ENCODE data around the gene DLX5. TPM values are rescaled to one million over a fixed set of nuclear protein-coding genes. Genes with fewer than 3 reads are reported as not detected.

Gene DLX5
- total RNA-seq, 2 experiments from 2014 or later: not detected

DNA sequence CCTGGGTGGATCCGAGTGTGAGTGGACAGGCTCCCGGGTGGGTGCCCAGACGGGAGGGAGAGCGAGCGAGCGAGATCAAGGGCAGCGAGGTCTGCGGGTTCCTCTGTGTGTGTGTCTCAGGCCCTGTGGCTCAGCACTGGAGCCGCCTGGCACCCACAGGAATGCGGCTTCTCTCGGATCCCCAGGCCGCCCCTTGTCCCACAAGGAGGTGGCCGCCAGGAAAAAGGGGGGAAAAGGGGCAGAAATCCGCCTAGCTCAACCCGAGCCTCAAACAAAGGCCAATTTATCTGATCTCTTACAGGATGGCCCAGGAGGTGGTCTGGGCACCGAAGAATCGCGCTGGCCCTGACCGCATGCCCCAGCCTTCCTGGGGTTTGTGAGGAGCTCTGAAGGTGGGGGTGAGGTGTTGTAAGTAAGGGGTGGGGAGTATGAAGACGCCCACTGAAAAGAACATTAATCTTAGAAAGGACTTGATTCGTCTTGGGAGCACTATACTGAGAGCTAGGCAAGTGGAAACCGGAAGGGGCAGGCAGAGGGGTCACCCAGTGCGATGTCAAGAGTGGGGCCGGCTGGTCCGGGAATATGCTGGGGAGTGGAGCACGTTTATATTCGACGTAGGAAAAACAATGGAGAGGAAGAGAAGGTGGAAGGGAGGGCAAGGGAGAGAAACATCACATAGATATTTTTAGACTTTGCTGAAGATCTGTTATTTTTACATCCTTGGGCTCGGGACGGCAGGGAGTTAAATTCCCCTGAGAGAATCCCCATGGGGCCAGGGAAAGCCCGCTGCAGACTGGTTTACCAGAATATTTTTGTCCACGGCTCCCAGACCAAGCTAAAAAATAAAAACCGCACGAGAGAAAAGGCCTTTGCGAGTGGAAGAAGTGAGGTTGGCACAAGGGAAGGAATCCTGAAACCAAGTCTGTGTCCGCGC is 7.2 kb downstream of the DLX5 start:
- Mint-ChIP-seq H3K27me3 (peaks cover 88% of the 10 kb centered on the region), H3K9me3 (no peaks in the 10 kb centered on the region), H3K4me3 (no peak overlapping the region), H3K4me1 (ENCODE audit: low read depth) (peaks cover 27% of the 10 kb centered on the region), H3K27ac (no peak overlapping the region), H3K36me3 (peaks cover 4% of the 10 kb centered on the region)
- POLR2A ChIA-PET: no interaction called here
- no peak for DNase-seq
- intact Hi-C loops (cut with micrococcal nuclease): no loop called here
- CTCF ChIA-PET: interaction anchor here (0.9 to 4.4 kb wide), 2 partner anchors 9 to 942 kb away, joined by 3 to 24 read pairs; no protein-coding TSS in a partner anchor

DNA sequence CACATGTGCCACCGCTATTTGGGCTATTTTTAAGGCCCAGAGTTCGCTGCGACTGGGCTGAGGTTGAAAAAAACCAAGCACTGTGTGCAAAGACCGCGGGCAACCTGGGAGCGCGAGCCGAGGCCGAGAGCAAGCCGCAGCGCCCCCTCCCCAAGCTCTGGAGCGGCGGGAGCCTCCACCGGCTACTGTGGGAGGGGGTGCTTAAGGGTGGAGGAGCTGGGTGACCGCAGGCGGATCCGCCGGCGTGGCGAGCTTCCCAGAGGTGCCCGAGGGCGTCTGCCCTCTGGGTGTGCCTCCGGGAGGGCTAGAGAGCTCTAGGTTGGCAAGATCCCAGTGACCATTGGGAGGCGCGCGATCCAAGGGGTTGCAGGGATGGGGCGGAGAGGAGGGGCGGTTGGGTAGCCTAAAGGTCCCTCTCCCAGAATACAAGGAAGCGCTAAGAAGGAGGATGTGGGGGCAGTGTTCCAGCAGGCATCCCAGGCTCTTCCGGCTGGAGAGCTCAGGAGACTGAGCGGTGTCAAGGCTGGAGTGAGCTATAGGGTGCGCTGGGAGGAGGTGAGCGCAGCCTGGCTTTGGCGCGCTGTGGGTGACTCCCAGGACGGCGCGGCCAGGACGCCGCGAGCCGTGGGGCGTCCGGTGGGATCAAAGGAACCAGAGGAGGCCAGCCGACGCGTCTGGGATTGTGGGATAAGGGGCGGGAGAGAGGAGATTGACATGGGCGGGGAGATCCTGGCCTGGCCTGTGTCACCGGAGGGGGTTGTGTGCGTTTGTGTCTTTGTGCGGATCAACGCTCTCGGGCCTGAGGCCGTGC is 8.0 kb downstream of the DLX5 start:
- peaks cover 89% of the 10 kb centered on the region for H3K27me3 Mint-ChIP-seq
- POLR2A ChIA-PET: no interaction called here
- no peaks in the 10 kb centered on the region for H3K9me3 Mint-ChIP-seq
- DNase-seq: no peak
- no peak overlapping the region for H3K27ac Mint-ChIP-seq
- peaks cover 8% of the 10 kb centered on the region for H3K36me3 Mint-ChIP-seq
- intact Hi-C loops (cut with micrococcal nuclease): loop anchor here (1.0 kb wide), 1 partner anchor 11 kb away; the partner anchor contains the start of gene DLX6
- H3K4me1 Mint-ChIP-seq (ENCODE audit: low read depth): peaks cover 20% of the 10 kb centered on the region
- CTCF ChIA-PET: interaction anchor here (0.9 to 4.4 kb wide), 2 partner anchors 10 to 941 kb away, joined by 3 to 24 read pairs; no protein-coding TSS in a partner anchor
- no peak overlapping the region for H3K4me3 Mint-ChIP-seq

DNA sequence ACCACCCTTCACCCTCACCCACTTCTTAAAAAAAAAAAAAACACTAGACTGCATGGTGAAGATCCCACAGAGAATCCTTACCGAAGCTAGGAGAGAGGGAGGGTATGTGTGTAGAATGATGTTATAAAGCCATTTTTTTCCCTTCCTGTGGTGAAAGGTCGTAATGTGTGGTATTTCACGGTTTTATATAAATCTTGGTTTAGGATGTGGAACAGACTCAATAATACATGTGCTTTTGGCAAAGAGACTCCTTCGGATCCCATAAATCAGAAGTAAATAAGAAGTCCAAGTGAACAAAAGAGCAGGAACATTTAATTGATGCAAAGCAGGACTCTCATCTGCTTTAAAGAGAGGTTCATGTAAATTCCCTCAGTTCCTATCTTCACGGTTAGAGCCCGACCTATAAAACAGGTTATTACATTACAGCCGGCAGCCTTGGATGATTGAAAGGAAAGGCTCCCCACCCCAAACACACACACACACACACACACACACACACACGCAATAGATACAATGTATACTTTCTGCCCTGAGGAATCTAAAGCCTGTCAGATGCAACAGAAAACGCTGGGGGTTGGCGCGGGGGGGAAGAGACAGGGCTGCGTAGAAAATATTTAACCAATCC is 8.8 kb downstream of the DLX5 start:
- DNase-seq: no peak
- CTCF ChIA-PET: interaction anchor here (4.4 kb wide), 1 partner anchor 11 kb away, joined by 24 read pairs; no protein-coding TSS in a partner anchor
- Mint-ChIP-seq H3K4me3 (no peak overlapping the region), H3K36me3 (peaks cover 8% of the 10 kb centered on the region), H3K27me3 (peaks cover 92% of the 10 kb centered on the region), H3K27ac (no peak overlapping the region), H3K9me3 (no peaks in the 10 kb centered on the region), H3K4me1 (ENCODE audit: low read depth) (peaks cover 17% of the 10 kb centered on the region)
- POLR2A ChIA-PET: no interaction called here
- intact Hi-C loops (cut with micrococcal nuclease): loop anchor here (1.0 kb wide), 1 partner anchor 11 kb away; the partner anchor contains the start of gene DLX6

DNA sequence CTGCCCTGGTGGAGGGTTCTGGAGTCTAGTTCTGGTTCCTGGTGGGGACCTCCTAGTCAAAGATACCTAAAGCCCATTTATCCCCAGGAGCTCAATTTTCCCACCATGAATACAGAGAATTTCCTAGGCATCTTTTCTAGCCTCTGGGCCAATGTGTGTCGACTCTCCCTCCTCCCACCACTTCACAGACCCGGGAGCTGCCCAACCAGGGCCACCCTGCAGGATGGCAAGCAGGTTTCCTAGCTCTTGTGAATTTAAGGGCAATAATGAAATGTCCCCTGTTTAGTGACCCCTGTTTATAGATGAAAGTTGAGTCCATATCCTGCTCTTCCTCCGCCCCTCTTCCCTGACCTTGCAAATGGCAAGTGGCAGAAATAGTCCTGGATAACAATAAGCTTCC is 9.4 kb downstream of the DLX5 start:
- Mint-ChIP-seq H3K27me3 (peaks cover 90% of the 10 kb centered on the region), H3K4me1 (ENCODE audit: low read depth) (peaks cover 12% of the 10 kb centered on the region), H3K4me3 (no peak overlapping the region), H3K27ac (no peak overlapping the region), H3K9me3 (no peaks in the 10 kb centered on the region), H3K36me3 (peaks cover 8% of the 10 kb centered on the region)
- CTCF ChIA-PET: interaction anchor here (4.4 kb wide), 1 partner anchor 12 kb away, joined by 24 read pairs; no protein-coding TSS in a partner anchor
- intact Hi-C loops (cut with micrococcal nuclease): no loop called here
- POLR2A ChIA-PET: no interaction called here
- DNase-seq: no peak

DNA sequence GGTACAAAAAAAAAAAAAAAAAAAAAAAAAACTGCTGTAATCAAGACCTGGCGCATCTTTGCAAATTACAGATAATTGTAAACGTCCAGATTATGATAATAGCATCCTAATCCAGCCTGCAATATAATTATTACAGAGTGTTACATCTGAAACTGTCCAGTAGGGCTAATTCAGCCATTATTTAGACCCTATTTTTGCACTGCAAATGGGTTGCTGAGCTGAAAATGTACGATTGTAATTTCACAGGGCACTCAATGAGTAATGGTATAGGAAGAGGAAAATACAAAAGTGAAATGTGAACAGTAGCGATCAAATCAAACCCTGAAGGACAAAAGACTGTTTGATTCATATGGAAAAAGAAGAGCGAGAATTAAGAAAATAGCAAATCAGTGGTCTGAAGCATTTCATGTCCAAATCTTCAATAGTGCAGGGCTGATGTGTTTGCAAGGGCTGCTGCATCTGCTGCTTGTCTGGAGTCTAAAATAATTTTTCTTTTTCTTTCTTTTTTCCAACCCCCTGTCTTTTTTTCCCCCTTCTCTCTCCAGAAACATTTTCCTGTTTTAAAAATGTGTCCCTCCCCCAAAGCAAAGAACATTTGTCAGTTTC is 10.4 kb downstream of the DLX5 start:
- Mint-ChIP-seq H3K9me3 (no peaks in the 10 kb centered on the region), H3K36me3 (peaks cover 8% of the 10 kb centered on the region), H3K27ac (no peak overlapping the region), H3K4me1 (ENCODE audit: low read depth) (peaks cover 12% of the 10 kb centered on the region), H3K4me3 (no peak overlapping the region), H3K27me3 (peaks cover 92% of the 10 kb centered on the region)
- intact Hi-C loops (cut with micrococcal nuclease): no loop called here
- no peak for DNase-seq
- ChIA-PET POLR2A (interaction anchor here (1.1 kb wide), 1 partner anchor 10 kb away, joined by 3 read pairs; the partner anchor contains the start of gene DLX5), CTCF (interaction anchor here (1.4 to 4.4 kb wide), 2 partner anchors 10 to 13 kb away, joined by 4 to 24 read pairs; no protein-coding TSS in a partner anchor)

DNA sequence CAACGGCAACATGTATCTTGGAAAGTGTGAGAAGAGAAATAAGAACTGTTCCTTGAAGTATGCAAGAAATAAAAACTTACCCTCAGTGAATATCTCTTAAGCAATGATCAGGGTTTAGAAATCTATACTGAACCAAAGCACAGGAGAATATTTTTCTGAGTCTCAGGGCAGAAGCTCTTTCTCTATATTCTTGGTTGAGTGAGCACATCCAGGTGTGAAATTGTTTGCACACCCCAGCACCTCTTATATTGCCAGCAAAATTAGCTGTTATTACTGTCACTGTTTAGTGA is 10.8 kb downstream of the DLX5 start:
- no peaks in the 10 kb centered on the region for H3K9me3 Mint-ChIP-seq
- H3K36me3 Mint-ChIP-seq: peaks cover 8% of the 10 kb centered on the region
- DNase-seq: no peak
- H3K27me3 Mint-ChIP-seq: peaks cover 89% of the 10 kb centered on the region
- POLR2A ChIA-PET: interaction anchor here (1.1 kb wide), 1 partner anchor 10 kb away, joined by 3 read pairs; the partner anchor contains the start of gene DLX5
- intact Hi-C loops (cut with micrococcal nuclease): no loop called here
- no peak overlapping the region for H3K4me3 Mint-ChIP-seq
- H3K27ac Mint-ChIP-seq: no peak overlapping the region
- peaks cover 12% of the 10 kb centered on the region for H3K4me1 Mint-ChIP-seq (ENCODE audit: low read depth)
- CTCF ChIA-PET: interaction anchor here (1.4 to 4.4 kb wide), 2 partner anchors 10 to 13 kb away, joined by 4 to 24 read pairs; no protein-coding TSS in a partner anchor

DNA sequence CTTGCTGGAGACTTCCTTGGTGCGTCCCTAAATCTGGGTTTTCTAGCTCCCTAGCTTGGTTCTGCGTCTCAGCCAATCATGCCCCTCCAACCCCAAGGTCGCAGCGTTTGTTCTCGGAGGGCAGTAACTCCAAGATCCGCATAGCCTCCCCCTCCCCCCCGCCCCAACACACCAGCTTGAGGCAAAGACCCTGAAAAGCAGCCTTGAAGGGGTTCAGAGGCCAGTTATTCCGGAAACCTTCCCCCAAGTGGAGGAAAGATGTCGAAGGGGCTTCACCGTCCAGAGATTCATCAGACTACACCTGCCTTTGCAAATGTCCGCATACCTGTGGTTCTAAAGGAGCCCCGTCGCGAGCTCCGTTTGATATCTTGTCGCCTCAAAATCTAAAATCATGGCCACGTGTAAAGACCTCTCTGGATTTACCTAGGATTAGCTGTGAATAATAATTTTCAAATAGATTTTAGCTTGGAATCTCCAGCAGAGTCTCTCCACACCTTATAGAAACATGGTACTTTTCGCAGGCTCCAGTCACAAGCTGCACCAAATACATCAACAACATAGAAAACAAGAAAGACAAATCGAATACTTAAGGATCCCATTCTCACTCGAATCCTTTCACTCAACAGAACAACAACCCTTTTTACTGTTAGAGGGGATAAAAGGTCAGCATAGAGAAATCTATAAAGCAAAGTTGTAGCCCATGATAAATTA is 11.3 kb downstream of the DLX5 start:
- peaks cover 8% of the 10 kb centered on the region for H3K36me3 Mint-ChIP-seq
- no peak for DNase-seq
- no peak overlapping the region for H3K27ac Mint-ChIP-seq
- intact Hi-C loops (cut with micrococcal nuclease): no loop called here
- ChIA-PET CTCF (interaction anchor here (1.4 kb wide), 1 partner anchor 11 kb away, joined by 4 read pairs; no protein-coding TSS in a partner anchor), POLR2A (interaction anchor here (1.1 kb wide), 1 partner anchor 11 kb away, joined by 3 read pairs; the partner anchor contains the start of gene DLX5)
- peaks cover 90% of the 10 kb centered on the region for H3K27me3 Mint-ChIP-seq
- H3K4me1 Mint-ChIP-seq (ENCODE audit: low read depth): peaks cover 12% of the 10 kb centered on the region
- no peak overlapping the region for H3K4me3 Mint-ChIP-seq
- no peaks in the 10 kb centered on the region for H3K9me3 Mint-ChIP-seq

DNA sequence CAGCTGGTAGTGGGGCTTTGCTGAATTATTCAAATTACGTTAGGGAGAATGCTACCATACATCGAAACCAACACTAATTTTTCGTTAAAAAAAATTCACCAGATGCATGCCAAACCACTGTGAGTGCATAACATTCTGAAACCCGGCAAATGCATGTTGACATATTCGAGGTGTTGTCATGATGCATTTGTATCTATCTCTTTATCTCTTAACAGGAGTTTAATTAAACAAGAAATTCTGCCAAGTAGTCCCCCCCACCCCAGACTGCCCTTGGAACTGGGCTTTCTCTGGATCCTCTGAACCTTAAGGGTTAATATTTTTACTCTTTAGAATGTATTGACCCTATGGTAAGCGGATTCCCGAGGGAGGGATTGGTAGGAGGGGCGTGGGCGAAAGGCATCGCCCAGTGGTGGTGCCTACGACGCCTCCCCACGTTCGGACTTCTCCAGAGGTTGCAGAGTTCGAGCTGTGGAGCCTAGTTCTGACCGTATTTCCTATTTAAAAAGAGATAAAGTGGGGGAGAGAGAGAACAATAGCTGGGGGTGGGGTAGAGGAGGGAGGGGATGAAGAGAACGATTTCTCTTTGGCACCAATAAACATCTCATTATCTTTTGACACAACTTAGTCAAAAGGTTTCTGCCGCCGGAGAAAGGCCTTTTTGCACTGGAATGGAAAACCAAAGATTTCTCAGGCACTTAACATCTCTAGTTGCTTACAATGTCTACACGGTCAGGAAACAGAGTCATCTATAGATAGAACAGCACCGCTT is 12.1 kb downstream of the DLX5 start:
- H3K9me3 Mint-ChIP-seq: no peaks in the 10 kb centered on the region
- peaks cover 90% of the 10 kb centered on the region for H3K27me3 Mint-ChIP-seq
- peaks cover 8% of the 10 kb centered on the region for H3K36me3 Mint-ChIP-seq
- H3K4me1 Mint-ChIP-seq (ENCODE audit: low read depth): peaks cover 10% of the 10 kb centered on the region
- no peak for DNase-seq
- POLR2A ChIA-PET: interaction anchor here (1.1 kb wide), 1 partner anchor 12 kb away, joined by 3 read pairs; the partner anchor contains the start of gene DLX5
- CTCF ChIA-PET: interaction anchor here (1.1 to 1.4 kb wide), 2 partner anchors 11 to 14 kb away, joined by 3 to 4 read pairs; no protein-coding TSS in a partner anchor
- intact Hi-C loops (cut with micrococcal nuclease): no loop called here
- no peak overlapping the region for H3K27ac Mint-ChIP-seq
- no peak overlapping the region for H3K4me3 Mint-ChIP-seq

DNA sequence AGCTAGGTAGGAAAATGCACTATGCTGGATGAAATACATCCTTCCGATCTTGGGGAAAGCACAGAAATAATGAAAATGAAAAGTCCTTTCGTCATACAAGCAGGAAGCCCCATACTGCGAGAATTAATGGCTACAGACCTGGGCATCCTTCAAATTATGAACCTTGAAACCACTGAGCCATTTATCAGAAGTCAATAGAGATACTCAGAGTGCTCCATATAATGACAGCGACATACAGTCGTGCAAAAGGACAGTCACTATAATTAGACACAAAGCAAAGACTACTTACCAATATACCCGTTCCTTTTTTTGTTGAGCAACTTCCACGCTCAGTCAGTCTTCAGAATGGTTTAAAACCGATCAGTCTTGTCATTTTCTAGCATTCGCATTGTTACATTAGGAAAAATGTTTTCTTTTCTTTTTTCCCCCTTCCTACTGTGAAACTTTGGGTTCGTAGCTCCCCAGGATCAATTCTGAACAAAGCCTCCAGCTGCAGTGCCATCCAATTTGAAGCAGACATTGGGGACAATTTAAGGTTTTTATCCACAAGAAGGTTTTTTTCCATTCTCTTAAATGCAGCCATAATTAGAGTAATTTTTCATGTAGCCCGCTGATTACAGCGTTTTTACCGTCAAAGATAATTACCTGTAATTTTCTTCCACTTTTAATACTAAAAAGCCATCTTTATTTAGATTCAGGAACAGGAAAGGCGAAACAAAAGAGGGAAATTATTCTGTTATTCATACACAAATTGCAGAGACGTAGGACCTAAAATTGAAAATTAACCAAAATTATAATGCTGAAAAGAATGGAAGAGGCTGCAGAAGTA is 12.9 kb downstream of the DLX5 start:
- H3K27ac Mint-ChIP-seq: no peak overlapping the region
- POLR2A ChIA-PET: no interaction called here
- no peaks in the 10 kb centered on the region for H3K9me3 Mint-ChIP-seq
- H3K27me3 Mint-ChIP-seq: peaks cover 90% of the 10 kb centered on the region
- H3K36me3 Mint-ChIP-seq: peaks cover 8% of the 10 kb centered on the region
- intact Hi-C loops (cut with micrococcal nuclease): no loop called here
- H3K4me1 Mint-ChIP-seq (ENCODE audit: low read depth): peaks cover 12% of the 10 kb centered on the region
- CTCF ChIA-PET: interaction anchor here (1.1 kb wide), 1 partner anchor 14 kb away, joined by 3 read pairs; no protein-coding TSS in a partner anchor
- H3K4me3 Mint-ChIP-seq: no peak overlapping the region
- DNase-seq: no peak

DNA sequence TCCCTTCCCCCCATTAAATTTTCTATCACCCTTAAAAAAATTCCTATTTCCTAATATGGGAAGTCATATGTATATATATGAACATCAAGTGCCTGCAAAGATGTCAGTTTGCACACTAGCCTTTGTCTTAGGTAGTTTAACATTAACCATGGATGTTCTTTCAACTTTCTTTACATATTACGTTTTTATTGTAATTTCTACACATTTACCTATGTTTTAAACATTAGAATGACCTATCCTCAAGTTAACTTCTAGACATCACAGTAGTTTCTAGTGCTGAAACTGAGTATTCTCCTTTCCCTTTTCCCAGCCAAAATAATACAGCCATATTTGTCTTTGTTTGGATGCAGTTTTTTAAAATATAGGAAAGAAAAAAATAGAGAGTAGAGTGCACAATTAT is 13.5 kb downstream of the DLX5 start:
- Mint-ChIP-seq H3K27ac (no peak overlapping the region), H3K9me3 (no peaks in the 10 kb centered on the region), H3K4me3 (no peak overlapping the region), H3K36me3 (peaks cover 8% of the 10 kb centered on the region), H3K4me1 (ENCODE audit: low read depth) (peaks cover 12% of the 10 kb centered on the region), H3K27me3 (peaks cover 89% of the 10 kb centered on the region)
- ChIA-PET POLR2A (no interaction called here), CTCF (no interaction called here)
- no peak for DNase-seq
- intact Hi-C loops (cut with micrococcal nuclease): no loop called here

Measured in activated CD4-positive, alpha-beta memory T cell treated with anti-CD3 and anti-CD28 coated beads for 36 hours (primary cell).